Natural killer cell treated with Interleukin-12 subunit alpha and Interleukin-12 subunit beta and Interleukin-15 and Interleukin-18, amount 100 ng/mL, for 72 hours (primary cell): ENCODE results near the gene ARFRP1. TPM values are rescaled to one million over a fixed set of nuclear protein-coding genes. Genes with fewer than 3 reads are reported as not detected.
A peak's percentile ranks its signal among the peaks of the same experiment; 100 is the strongest.

Experiments
- ATAC-seq, 2 donors: fragments of 150-1000 bp; cut with Tn5 transposase in 1 of 2; sonication (Bioruptor Pico), chemical (Tn5 transposase) in 1 of 2; 2 replicates each; pipeline ENCODE4 v1.10.0; 2021
- DNase-seq: peaks from one replicate; pipeline ENCODE4 v3.0.0; 2022; ENCODE audit warnings: low spot score
- H3K27ac Mint-ChIP-seq, 2 donors: 1 replicate in 1 of 2; 2 replicates in 1 of 2; pipeline ENCODE4 v1.8.0; 2022; ENCODE audit warnings: mixed read lengths in 2 of 2, mild to moderate bottlenecking in 1 of 2, moderate library complexity in 1 of 2
- H3K27me3 Mint-ChIP-seq, 2 donors: 1 replicate in 1 of 2; 2 replicates in 1 of 2; pipeline ENCODE4 v1.8.0; 2022; ENCODE audit warnings: mixed read lengths in 2 of 2
- H3K36me3 Mint-ChIP-seq: one replicate; pipeline ENCODE4 v1.8.0; 2022; ENCODE audit warnings: mixed read lengths
- H3K4me1 Mint-ChIP-seq, 2 donors: 1 replicate in 1 of 2; 2 replicates in 1 of 2; pipeline ENCODE4 v1.8.0; 2022; ENCODE audit warnings: low read depth in 2 of 2, mixed read lengths in 2 of 2, mild to moderate bottlenecking in 1 of 2
- H3K4me3 Mint-ChIP-seq: one replicate; pipeline ENCODE4 v1.8.0; 2022; ENCODE audit warnings: mixed read lengths
- H3K9me3 Mint-ChIP-seq: 2 replicates; pipeline ENCODE4 v1.8.0; 2022; ENCODE audit warnings: mixed read lengths
- total RNA-seq, 2 donors: library from RNA; stranded (reverse); gene quantifications; one replicate each; pipeline ENCODE4 v1.2.3, GENCODE V29; 2022

ARFRP1 gene
- total RNA-seq, 2 donors from 2014 or later = 52.4 to 87.0 TPM

- no peak within 1 kb of the TSS for H3K4me3 Mint-ChIP-seq
- no peaks in the 10 kb centered on the region for H3K9me3 Mint-ChIP-seq
- no peaks in the 10 kb centered on the region for H3K27me3 Mint-ChIP-seq
- peak; percentile 88 to 92 for ATAC-seq
- peak; percentile 87 for DNase-seq
- H3K36me3 Mint-ChIP-seq = no peaks in the 10 kb centered on the region
- H3K4me1 Mint-ChIP-seq = peaks cover 12 to 15% of the 10 kb centered on the region in 2 donors
- H3K27ac Mint-ChIP-seq = no peak within 1 kb of the TSS
Observed at GRCh38 chr20:63739130-63740069, 31.6 kb upstream of the ARFRP1 start, which contains the start of gene SLC2A4RG. Gene SLC2A4RG, plus strand, starts transcription at chr20:63739776. Its CDS starts 137 bp downstream, at chr20:63739913.

GRCh38 chr20:63738687-63739129 lies 30.9 kb upstream of the ARFRP1 start:
- Mint-ChIP-seq H3K27me3 (no peaks in the 10 kb centered on the region), H3K4me3 (no peak overlapping the region), H3K36me3 (no peaks in the 10 kb centered on the region), H3K4me1 (peaks cover 12 to 19% of the 10 kb centered on the region in 2 donors), H3K27ac (no peak overlapping the region), H3K9me3 (no peaks in the 10 kb centered on the region)
- DNase-seq = no peak
- ATAC-seq = no peak

- H3K36me3 Mint-ChIP-seq = no peaks in the 10 kb centered on the region
- H3K27ac Mint-ChIP-seq = no peak overlapping the region
- H3K4me1 Mint-ChIP-seq = peaks cover 12 to 23% of the 10 kb centered on the region in 2 donors
- peak overlapping the region; percentile 8 for H3K4me3 Mint-ChIP-seq
- no peak for DNase-seq
- no peak for ATAC-seq
- no peaks in the 10 kb centered on the region for H3K27me3 Mint-ChIP-seq
- H3K9me3 Mint-ChIP-seq = no peaks in the 10 kb centered on the region
Observed at GRCh38 chr20:63737945-63738686, 30.3 kb upstream of the ARFRP1 start.

GRCh38 chr20:63737695-63737944 lies 29.8 kb upstream of the ARFRP1 start:
- Mint-ChIP-seq H3K4me1 (peaks cover 12 to 23% of the 10 kb centered on the region in 2 donors), H3K4me3 (no peak overlapping the region), H3K36me3 (no peaks in the 10 kb centered on the region), H3K27ac (no peak overlapping the region), H3K27me3 (no peaks in the 10 kb centered on the region), H3K9me3 (no peaks in the 10 kb centered on the region)
- ATAC-seq = no peak
- no peak for DNase-seq

- no peak for ATAC-seq
- no peaks in the 10 kb centered on the region for H3K36me3 Mint-ChIP-seq
- no peaks in the 10 kb centered on the region for H3K27me3 Mint-ChIP-seq
- H3K4me1 Mint-ChIP-seq = peaks cover 12 to 23% of the 10 kb centered on the region in 2 donors
- no peak for DNase-seq
- peak overlapping the region; percentile 69 for H3K4me3 Mint-ChIP-seq
- H3K27ac Mint-ChIP-seq = no peak overlapping the region
- no peaks in the 10 kb centered on the region for H3K9me3 Mint-ChIP-seq
Observed at GRCh38 chr20:63736893-63737694, 29.3 kb upstream of the ARFRP1 start.

- Mint-ChIP-seq H3K4me3 (peak within 1 kb of the TSS; percentile 69), H3K9me3 (no peaks in the 10 kb centered on the region), H3K27me3 (no peaks in the 10 kb centered on the region), H3K36me3 (no peaks in the 10 kb centered on the region), H3K4me1 (peaks cover 12 to 23% of the 10 kb centered on the region in 2 donors), H3K27ac (peak within 1 kb of the TSS in 1 of 2 donors; percentile 53)
- DNase-seq = no peak
- peak in 1 of 2 donors; percentile 5 for ATAC-seq
Observed at GRCh38 chr20:63735859-63736718, 28.3 kb upstream of the ARFRP1 start, which contains the start of gene LIME1. Gene LIME1, plus strand, starts transcription at chr20:63736664. Its CDS starts 886 bp downstream, at chr20:63737550.

GRCh38 chr20:63734946-63735858 lies 27.4 kb upstream of the ARFRP1 start:
- no peak for ATAC-seq
- DNase-seq = no peak
- H3K4me1 Mint-ChIP-seq = peaks cover 12 to 23% of the 10 kb centered on the region in 2 donors
- no peaks in the 10 kb centered on the region for H3K9me3 Mint-ChIP-seq
- H3K27ac Mint-ChIP-seq = peak overlapping the region in 1 of 2 donors; percentile 53
- H3K27me3 Mint-ChIP-seq = no peaks in the 10 kb centered on the region
- H3K4me3 Mint-ChIP-seq = no peak overlapping the region
- H3K36me3 Mint-ChIP-seq = no peaks in the 10 kb centered on the region

- Mint-ChIP-seq H3K36me3 (no peaks in the 10 kb centered on the region), H3K4me1 (peaks cover 16 to 26% of the 10 kb centered on the region in 2 donors), H3K4me3 (no peak overlapping the region), H3K27ac (no peak overlapping the region), H3K9me3 (no peaks in the 10 kb centered on the region), H3K27me3 (no peaks in the 10 kb centered on the region)
- ATAC-seq (no peak), DNase-seq (no peak)
Observed at GRCh38 chr20:63734111-63734945, 26.6 kb upstream of the ARFRP1 start.

- Mint-ChIP-seq H3K36me3 (no peaks in the 10 kb centered on the region), H3K9me3 (no peaks in the 10 kb centered on the region), H3K4me1 (peaks cover 21 to 30% of the 10 kb centered on the region in 2 donors), H3K4me3 (no peak overlapping the region), H3K27me3 (no peaks in the 10 kb centered on the region), H3K27ac (no peak overlapping the region)
- DNase-seq = no peak
- no peak for ATAC-seq
Observed at GRCh38 chr20:63733579-63734081, 25.9 kb upstream of the ARFRP1 start.

GRCh38 chr20:63733117-63733516 lies 25.3 kb upstream of the ARFRP1 start:
- no peak overlapping the region for H3K27ac Mint-ChIP-seq
- H3K9me3 Mint-ChIP-seq = no peaks in the 10 kb centered on the region
- no peaks in the 10 kb centered on the region for H3K27me3 Mint-ChIP-seq
- peaks cover 26 to 35% of the 10 kb centered on the region in 2 donors for H3K4me1 Mint-ChIP-seq
- no peak overlapping the region for H3K4me3 Mint-ChIP-seq
- H3K36me3 Mint-ChIP-seq = no peaks in the 10 kb centered on the region
- DNase-seq (peak; percentile 37), ATAC-seq (no peak)
